Mesendoderm (in vitro differentiated cells): Measurements from ENCODE around the gene SQOR.

ENCODE experiments used
- DNase-seq: peaks from one replicate; pipeline ENCODE4 v3.0.0; 2013
- H2AK5ac ChIP-seq: 2 replicates; pipeline ENCODE4 v1.6.1; 2013; ENCODE audit warnings: low read length, inconsistent platforms
- H2BK120ac ChIP-seq: 2 replicates; pipeline ENCODE4 v1.6.1; 2013; ENCODE audit warnings: low read depth, mild to moderate bottlenecking, low read length, moderate library complexity, mixed read lengths
- H2BK15ac ChIP-seq: replicated peaks from 2 replicates; pipeline ENCODE4 v1.6.1; 2013; ENCODE audit warnings: low read depth, mild to moderate bottlenecking, moderate library complexity
- H2BK5ac ChIP-seq: 2 replicates; pipeline ENCODE4 v1.6.1; 2013; ENCODE audit warnings: low read length, inconsistent platforms
- H3K18ac ChIP-seq: 2 replicates; pipeline ENCODE4 v1.6.1; 2013; ENCODE audit warnings: mild to moderate bottlenecking, low read length, mixed read lengths
- H3K23ac ChIP-seq: one replicate; pipeline ENCODE4 v1.6.1; 2013; ENCODE audit warnings: low read length
- H3K27ac ChIP-seq: 2 replicates; pipeline ENCODE4 v1.5.1; 2013; ENCODE audit warnings: low read depth, mild to moderate bottlenecking, inconsistent platforms, low read length, moderate library complexity
- H3K27me3 ChIP-seq: 2 replicates; pipeline ENCODE4 v1.6.1; 2013; ENCODE audit warnings: low read length, control low read depth, mild to moderate bottlenecking, inconsistent platforms; ENCODE audit not compliant: insufficient read depth, poor library complexity
- H3K36me3 ChIP-seq: 2 replicates; pipeline ENCODE4 v1.6.1; 2013; ENCODE audit warnings: low read length, inconsistent platforms; ENCODE audit not compliant: control insufficient read depth, insufficient read depth
- H3K4ac ChIP-seq: one replicate; pipeline ENCODE4 v1.6.1; 2013; ENCODE audit warnings: low read depth, mild to moderate bottlenecking, low read length, moderate library complexity
- H3K4me1 ChIP-seq: 2 replicates; pipeline ENCODE4 v1.6.1; 2013; ENCODE audit warnings: low read depth, low read length, inconsistent platforms; ENCODE audit not compliant: control insufficient read depth
- H3K4me2 ChIP-seq: 2 replicates; pipeline ENCODE4 v1.6.1; 2013; ENCODE audit warnings: low read length
- H3K4me3 ChIP-seq: 2 replicates; pipeline ENCODE4 v1.5.1; 2013; ENCODE audit warnings: mild to moderate bottlenecking, low read length
- H3K56ac ChIP-seq: one replicate; pipeline ENCODE4 v1.6.1; 2013; ENCODE audit warnings: low read length
- H3K79me1 ChIP-seq: 2 replicates; pipeline ENCODE4 v1.6.1; 2013; ENCODE audit warnings: low read length, inconsistent platforms
- H3K79me2 ChIP-seq: 2 replicates; pipeline ENCODE4 v1.6.1; 2013; ENCODE audit warnings: mild to moderate bottlenecking, low read length; ENCODE audit not compliant: control insufficient read depth, insufficient read depth
- H3K9ac ChIP-seq: 2 replicates; pipeline ENCODE4 v1.6.1; 2013; ENCODE audit warnings: low read length, inconsistent platforms
- H4K5ac ChIP-seq: one replicate; pipeline ENCODE4 v1.6.1; 2013; ENCODE audit warnings: low read length
- H4K8ac ChIP-seq: one replicate; pipeline ENCODE4 v1.6.1; 2013; ENCODE audit warnings: low read depth, mild to moderate bottlenecking, control low read depth, low read length, moderate library complexity
- WGBS: extraction: QIAGEN DNeasy Blood & Tissue Kit; methylation state at CpG from one replicate; pipeline ENCODE4 v1.1.7; 2013; ENCODE audit warnings: low lambda C conversion rate, missing lambda C conversion rate; ENCODE audit not compliant: insufficient coverage; ENCODE audit errors: extremely low coverage; 5-methylcytosine and 5-hydroxymethylcytosine counted together

Gene SQOR

DNA sequence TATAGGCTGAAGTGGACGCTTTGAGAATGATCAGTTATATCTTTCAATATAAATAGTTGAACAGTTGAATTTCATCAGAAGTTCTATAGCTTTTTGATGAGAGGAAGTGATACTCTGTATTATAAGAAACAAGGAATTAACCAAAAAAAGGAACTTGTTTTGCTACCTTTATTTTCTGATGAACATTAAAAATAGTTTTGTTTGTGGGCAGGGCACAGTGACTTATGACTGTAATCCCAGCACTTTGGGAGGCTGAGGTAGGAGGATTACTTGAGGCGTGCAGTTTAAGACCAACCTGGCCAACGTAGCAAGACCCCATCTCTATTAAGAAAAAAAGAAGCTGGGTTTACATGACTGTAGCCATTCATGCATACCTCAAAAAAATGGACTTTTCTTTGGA, 30.9 kb upstream of the SQOR start:
- H3K36me3 ChIP-seq: peaks cover 3% of the 10 kb centered on the region
- H4K5ac ChIP-seq: no peak overlapping the region
- no peak overlapping the region for H3K56ac ChIP-seq
- no peak overlapping the region for H2BK15ac ChIP-seq
- H4K8ac ChIP-seq: no peak overlapping the region
- no peak overlapping the region for H2BK120ac ChIP-seq
- no peak overlapping the region for H2AK5ac ChIP-seq
- H3K4ac ChIP-seq: no peak overlapping the region
- no peaks in the 10 kb centered on the region for H3K79me2 ChIP-seq
- no CpG with 5 or more reads among the region's 3 CpGs for WGBS
- H3K27me3 ChIP-seq: no peaks in the 10 kb centered on the region
- no peak overlapping the region for H3K4me2 ChIP-seq
- no peak for DNase-seq
- H3K27ac ChIP-seq: no peak overlapping the region
- H2BK5ac ChIP-seq: no peak overlapping the region
- H3K18ac ChIP-seq: no peak overlapping the region
- H3K79me1 ChIP-seq: peaks cover 3% of the 10 kb centered on the region
- no peak overlapping the region for H3K23ac ChIP-seq
- H3K9ac ChIP-seq: no peak overlapping the region
- H3K4me3 ChIP-seq: no peak overlapping the region
- no peaks in the 10 kb centered on the region for H3K4me1 ChIP-seq

DNA sequence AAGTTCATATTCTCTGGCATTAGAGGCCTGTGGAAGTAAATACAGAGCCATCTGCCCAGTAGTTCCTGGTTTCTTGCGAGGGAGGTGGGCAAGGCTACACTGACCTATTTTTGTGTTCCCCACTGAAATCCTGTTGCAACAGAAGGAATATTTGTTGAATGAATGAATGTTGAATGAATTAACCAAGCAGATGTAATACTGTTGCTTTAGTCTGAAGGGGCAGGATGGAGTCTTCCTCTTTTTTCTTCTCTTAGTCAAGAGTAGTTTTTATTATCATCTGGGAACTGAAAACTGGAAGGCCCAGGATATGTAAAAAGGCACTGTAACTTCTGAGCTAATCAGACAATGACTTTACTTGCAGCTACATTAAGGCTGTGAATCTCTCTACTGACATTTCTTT, 30.5 kb upstream of the SQOR start:
- WGBS: no CpG with 5 or more reads among the region's 1 CpG
- peaks cover 3% of the 10 kb centered on the region for H3K36me3 ChIP-seq

DNA sequence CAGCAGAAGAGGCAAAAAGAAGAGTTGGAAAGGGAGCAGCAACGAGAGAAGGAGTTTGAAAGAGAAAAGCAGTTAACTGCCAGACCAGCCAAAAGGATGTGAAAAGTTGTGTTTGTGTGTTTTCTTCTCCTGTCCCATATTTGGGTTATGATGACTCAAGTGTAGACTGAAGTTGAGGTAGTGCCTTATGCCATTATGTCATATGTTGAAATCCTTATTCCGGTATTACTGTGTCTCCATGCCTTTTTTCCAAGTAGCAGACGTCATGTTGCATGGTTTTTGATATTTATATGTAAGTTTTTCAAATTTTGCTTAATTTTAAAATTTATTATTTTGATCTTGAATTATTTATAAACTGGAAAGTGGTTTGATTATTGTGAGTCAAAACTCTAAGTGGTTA, 28.4 kb upstream of the SQOR start:
- no CpG with 5 or more reads among the region's 3 CpGs for WGBS
- H3K36me3 ChIP-seq: peaks cover 3% of the 10 kb centered on the region

More for the DNA sequence above, 30.5 kb upstream of the SQOR start:
- Histone ChIP-seq H3K79me1 (peaks cover 3% of the 10 kb centered on the region), H3K23ac (no peak overlapping the region), H3K27ac (no peak overlapping the region), H3K56ac (no peak overlapping the region), H2BK5ac (no peak overlapping the region), H4K5ac (no peak overlapping the region), H4K8ac (no peak overlapping the region), H3K4me3 (no peak overlapping the region), H3K4me2 (no peak overlapping the region), H2AK5ac (no peak overlapping the region), H2BK15ac (no peak overlapping the region), H3K27me3 (no peaks in the 10 kb centered on the region), H3K4me1 (no peaks in the 10 kb centered on the region), H3K4ac (no peak overlapping the region), H3K18ac (no peak overlapping the region), H3K9ac (no peak overlapping the region), H2BK120ac (no peak overlapping the region), H3K79me2 (no peaks in the 10 kb centered on the region)
- no peak for DNase-seq

DNA sequence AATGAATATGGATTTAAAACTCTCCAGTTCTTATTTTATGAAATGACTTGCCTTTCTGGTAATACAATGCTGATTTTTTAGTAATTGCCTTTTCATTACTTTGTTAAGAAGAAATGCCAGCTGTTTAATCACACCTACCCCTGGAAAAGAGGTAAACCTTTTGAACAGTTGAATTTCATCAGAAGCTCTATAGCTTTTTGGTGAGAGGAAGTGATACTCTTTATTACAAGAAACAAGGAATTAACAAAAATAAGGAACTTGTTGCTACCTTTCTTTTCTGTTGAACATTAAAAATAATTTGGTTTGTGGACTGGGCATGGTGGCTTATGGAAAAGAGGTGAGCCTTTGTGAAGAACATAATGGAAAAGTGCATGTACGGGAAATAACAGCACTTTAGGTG, 28.0 kb upstream of the SQOR start:
- no peak overlapping the region for H3K4me2 ChIP-seq
- H3K9ac ChIP-seq: no peak overlapping the region
- H2BK5ac ChIP-seq: no peak overlapping the region
- H4K8ac ChIP-seq: no peak overlapping the region
- no CpG with 5 or more reads among the region's 1 CpG for WGBS
- no peak overlapping the region for H2BK120ac ChIP-seq
- peaks cover 3% of the 10 kb centered on the region for H3K36me3 ChIP-seq
- H3K4ac ChIP-seq: no peak overlapping the region
- H3K27ac ChIP-seq: no peak overlapping the region
- H3K56ac ChIP-seq: no peak overlapping the region
- no peak overlapping the region for H3K4me3 ChIP-seq
- DNase-seq: no peak
- H2AK5ac ChIP-seq: no peak overlapping the region
- H3K18ac ChIP-seq: no peak overlapping the region
- no peaks in the 10 kb centered on the region for H3K27me3 ChIP-seq
- no peak overlapping the region for H4K5ac ChIP-seq
- no peak overlapping the region for H2BK15ac ChIP-seq
- no peaks in the 10 kb centered on the region for H3K79me2 ChIP-seq
- no peak overlapping the region for H3K23ac ChIP-seq
- H3K4me1 ChIP-seq: no peaks in the 10 kb centered on the region
- peaks cover 2% of the 10 kb centered on the region for H3K79me1 ChIP-seq

More for the DNA sequence above, 28.4 kb upstream of the SQOR start:
- no peak overlapping the region for H3K27ac ChIP-seq
- no peak for DNase-seq
- no peaks in the 10 kb centered on the region for H3K4me1 ChIP-seq
- no peak overlapping the region for H2BK5ac ChIP-seq
- no peak overlapping the region for H3K9ac ChIP-seq
- H3K23ac ChIP-seq: no peak overlapping the region
- no peak overlapping the region for H2AK5ac ChIP-seq
- H3K27me3 ChIP-seq: no peaks in the 10 kb centered on the region
- no peak overlapping the region for H3K4me2 ChIP-seq
- H4K5ac ChIP-seq: no peak overlapping the region
- H2BK15ac ChIP-seq: no peak overlapping the region
- no peaks in the 10 kb centered on the region for H3K79me2 ChIP-seq
- H3K18ac ChIP-seq: no peak overlapping the region
- no peak overlapping the region for H2BK120ac ChIP-seq
- no peak overlapping the region for H4K8ac ChIP-seq
- no peak overlapping the region for H3K4me3 ChIP-seq
- no peak overlapping the region for H3K4ac ChIP-seq
- no peak overlapping the region for H3K56ac ChIP-seq
- H3K79me1 ChIP-seq: peaks cover 3% of the 10 kb centered on the region

DNA sequence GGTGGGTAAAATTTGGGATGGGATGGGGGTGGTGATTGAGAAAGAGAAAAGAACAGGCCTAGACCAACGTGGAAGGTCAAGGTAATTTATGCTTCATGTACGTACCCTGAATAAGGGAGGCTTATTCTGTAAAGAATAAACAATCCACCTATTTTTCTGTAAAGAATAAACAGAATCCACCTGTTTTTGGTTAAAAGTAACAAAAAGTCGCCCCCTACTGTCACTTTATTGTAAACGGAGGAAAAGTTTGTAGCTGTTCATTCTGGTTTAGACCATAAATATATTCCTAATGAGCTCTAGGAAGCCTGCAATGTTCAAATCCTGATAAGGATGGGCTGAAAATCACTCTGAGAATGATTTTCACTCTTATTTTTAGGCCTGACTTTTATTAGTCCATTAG, 23.5 kb upstream of the SQOR start:
- Histone ChIP-seq H4K8ac (no peak overlapping the region), H3K56ac (no peak overlapping the region), H2BK120ac (no peak overlapping the region), H3K23ac (no peak overlapping the region), H3K4me1 (no peaks in the 10 kb centered on the region), H3K18ac (no peak overlapping the region), H3K4me2 (no peak overlapping the region), H3K27ac (no peak overlapping the region), H3K79me2 (no peaks in the 10 kb centered on the region), H3K4ac (no peak overlapping the region), H2BK5ac (no peak overlapping the region), H3K36me3 (peaks cover 3% of the 10 kb centered on the region), H3K9ac (no peak overlapping the region), H3K79me1 (no peaks in the 10 kb centered on the region), H4K5ac (no peak overlapping the region), H2BK15ac (no peak overlapping the region), H2AK5ac (no peak overlapping the region), H3K4me3 (no peak overlapping the region), H3K27me3 (no peaks in the 10 kb centered on the region)
- no CpG with 5 or more reads among the region's 4 CpGs for WGBS
- DNase-seq: no peak

DNA sequence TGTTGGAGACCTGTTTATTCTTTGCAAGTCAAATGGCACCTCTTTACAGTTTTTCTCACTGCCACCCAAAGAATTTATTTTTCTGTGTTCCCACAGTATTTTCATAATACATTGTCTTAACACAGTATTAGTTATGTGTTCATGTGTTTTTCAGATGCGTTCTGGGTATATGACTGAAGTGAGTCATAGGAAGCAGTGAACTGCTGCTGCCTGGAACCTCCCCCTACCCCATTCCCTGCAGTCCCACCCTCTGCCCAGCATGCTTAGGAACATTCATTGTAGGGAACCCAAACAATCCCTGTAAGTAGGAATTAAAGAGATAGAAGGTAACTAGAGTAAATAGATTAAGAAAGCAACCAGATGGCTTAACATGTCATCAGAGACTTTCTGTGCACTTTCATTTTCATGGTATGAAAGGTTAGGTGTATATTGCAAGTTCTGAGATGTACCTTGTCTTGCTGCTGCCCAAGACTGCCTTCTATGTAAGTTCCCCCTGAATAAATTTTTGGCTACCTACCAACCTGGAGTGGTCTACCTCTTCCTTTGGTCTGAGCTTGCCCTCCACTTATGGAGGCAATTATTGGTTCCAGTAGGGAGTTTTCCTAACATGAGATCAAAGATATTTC, 21.9 kb upstream of the SQOR start:
- no peak overlapping the region for H2BK120ac ChIP-seq
- H3K4me3 ChIP-seq: no peak overlapping the region
- no peaks in the 10 kb centered on the region for H3K27me3 ChIP-seq
- no peaks in the 10 kb centered on the region for H3K79me1 ChIP-seq
- no peaks in the 10 kb centered on the region for H3K4me1 ChIP-seq
- no peak overlapping the region for H3K18ac ChIP-seq
- H3K27ac ChIP-seq: no peak overlapping the region
- H3K4ac ChIP-seq: no peak overlapping the region
- H4K8ac ChIP-seq: no peak overlapping the region
- no peak for DNase-seq
- no peak overlapping the region for H4K5ac ChIP-seq
- no peak overlapping the region for H2AK5ac ChIP-seq
- no peak overlapping the region for H3K23ac ChIP-seq
- no peak overlapping the region for H3K56ac ChIP-seq
- no peaks in the 10 kb centered on the region for H3K36me3 ChIP-seq
- no peaks in the 10 kb centered on the region for H3K79me2 ChIP-seq
- H2BK5ac ChIP-seq: no peak overlapping the region
- H3K9ac ChIP-seq: no peak overlapping the region
- no peak overlapping the region for H3K4me2 ChIP-seq
- H2BK15ac ChIP-seq: no peak overlapping the region
- no CpG with 5 or more reads among the region's 1 CpG for WGBS
